A673 (cell line): ENCODE measurements around the gene PACRG. TPM values are rescaled to one million over a fixed set of nuclear protein-coding genes. Genes with fewer than 3 reads are reported as not detected.

Source experiments
- BruUV-seq: library from RNA; stranded (reverse); fragments of 400-500 nt; replicated peaks from 2 replicates; lab custom pipeline; 2021; lab: Mats Ljungman, UMichigan
- CTCF ChIA-PET: fragments of 300-600 bp; sonication (Branson Sonifier 250); formaldehyde crosslinking; loops from one replicate; lab custom pipeline; 2022; ENCODE audit warnings: antibody characterized with exemption; lab: Charles Lee
- POLR2A ChIA-PET: fragments of 300-600 bp; sonication (Branson Sonifier 250); formaldehyde crosslinking; loops from one replicate; lab custom pipeline; 2022; ENCODE audit warnings: antibody characterized with exemption; ENCODE audit not compliant: low non-redundant PET; lab: Charles Lee
- DNase-seq: peaks from one replicate; pipeline ENCODE4 v3.0.0-alpha.2; 2015; ENCODE audit warnings: low spot score
- H3K27ac ChIP-seq: fragments of 200-600 bp; sonication (generic); 2 replicates; pipeline ENCODE4 v1.5.1; 2016; ENCODE audit warnings: mixed run types, low read depth, mild to moderate bottlenecking, mixed read lengths, antibody characterized with exemption, low read length; ENCODE audit not compliant: poor library complexity, severe bottlenecking
- H3K27me3 ChIP-seq: fragments of 200-600 bp; sonication (generic); replicated peaks from 2 replicates; pipeline ENCODE4 v1.6.1; 2017; ENCODE audit warnings: mixed run types, low read depth, mild to moderate bottlenecking, mixed read lengths, antibody characterized with exemption, low read length; ENCODE audit not compliant: insufficient read depth, poor library complexity
- H3K36me3 ChIP-seq: fragments of 200-600 bp; sonication (generic); 2 replicates; pipeline ENCODE4 v1.6.1; 2016; ENCODE audit warnings: mixed run types, mild to moderate bottlenecking, mixed read lengths, antibody characterized with exemption, low read length; ENCODE audit not compliant: insufficient read depth, poor library complexity, severe bottlenecking
- H3K4me1 ChIP-seq: fragments of 200-600 bp; sonication (generic); 2 replicates; pipeline ENCODE4 v1.6.1; 2017; ENCODE audit warnings: mixed run types, mild to moderate bottlenecking, mixed read lengths, antibody characterized with exemption, low read length; ENCODE audit not compliant: insufficient read depth, poor library complexity, severe bottlenecking
- H3K4me3 ChIP-seq: fragments of 200-600 bp; sonication (generic); 2 replicates; pipeline ENCODE4 v1.5.1; 2016; ENCODE audit warnings: low read depth, mixed run types, mild to moderate bottlenecking, mixed read lengths, low read length; ENCODE audit not compliant: poor library complexity, severe bottlenecking
- H3K9me3 ChIP-seq: fragments of 200-600 bp; sonication (generic); 2 replicates; pipeline ENCODE4 v1.6.1; 2016; ENCODE audit warnings: mixed run types, low read depth, mild to moderate bottlenecking, mixed read lengths, antibody characterized with exemption, low read length; ENCODE audit not compliant: poor library complexity, severe bottlenecking
- EZH2 ChIP-seq: fragments of 200-600 bp; sonication (generic); IDR thresholded peaks from 2 replicates; pipeline ENCODE4 v1.6.1; 2017; ENCODE audit warnings: borderline replicate concordance, low read depth, mild to moderate bottlenecking, mixed read lengths, antibody characterized with exemption, low read length; ENCODE audit not compliant: poor library complexity, severe bottlenecking
- intact Hi-C: fragments of 100-400 bp; cut with micrococcal nuclease; formaldehyde crosslinking; loops from one replicate; pipeline ENCODE4 v1.10.0; 2022; ENCODE audit not compliant: unreplicated experiment
- total RNA-seq: library from RNA; stranded (reverse); gene quantifications from 2 replicates; pipeline ENCODE4 v1.2.3, GENCODE V29; 2021
- TF ChIP-seq, protein P1 (sequence below): fragments of 300-800, 200-600 bp; sonication (generic); conservative IDR thresholded peaks from 2 replicates; pipeline ENCODE4 v1.5.1; 2017; ENCODE audit warnings: low read depth, mild to moderate bottlenecking, antibody characterized with exemption, low read length, moderate library complexity, mixed read lengths

The PACRG gene
- total RNA-seq, 1 experiment from 2014 or later: not detected

DNA sequence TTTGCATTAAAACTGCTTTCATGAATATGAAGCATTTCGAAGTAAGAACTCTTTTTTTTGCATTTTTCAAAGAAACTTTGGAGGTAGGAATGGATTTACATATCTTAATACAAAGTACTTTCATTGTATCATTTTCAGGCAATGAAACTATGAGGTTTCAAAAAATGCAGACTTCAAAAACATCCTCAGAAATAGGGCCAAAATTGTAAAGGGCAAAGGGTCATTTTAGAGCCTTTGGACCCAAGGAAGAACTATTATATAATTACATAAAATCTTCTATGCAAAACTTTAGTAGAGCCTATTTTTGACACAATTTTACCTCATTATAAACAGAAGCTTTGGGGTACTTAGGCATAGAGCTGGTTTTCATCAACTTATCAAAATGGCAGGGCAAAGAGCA is 5.1 kb upstream of the PACRG start:
- ChIA-PET POLR2A (no interaction called here), CTCF (no interaction called here)
- no peak for TF ChIP-seq EZH2
- TF ChIP-seq, protein P1, sequence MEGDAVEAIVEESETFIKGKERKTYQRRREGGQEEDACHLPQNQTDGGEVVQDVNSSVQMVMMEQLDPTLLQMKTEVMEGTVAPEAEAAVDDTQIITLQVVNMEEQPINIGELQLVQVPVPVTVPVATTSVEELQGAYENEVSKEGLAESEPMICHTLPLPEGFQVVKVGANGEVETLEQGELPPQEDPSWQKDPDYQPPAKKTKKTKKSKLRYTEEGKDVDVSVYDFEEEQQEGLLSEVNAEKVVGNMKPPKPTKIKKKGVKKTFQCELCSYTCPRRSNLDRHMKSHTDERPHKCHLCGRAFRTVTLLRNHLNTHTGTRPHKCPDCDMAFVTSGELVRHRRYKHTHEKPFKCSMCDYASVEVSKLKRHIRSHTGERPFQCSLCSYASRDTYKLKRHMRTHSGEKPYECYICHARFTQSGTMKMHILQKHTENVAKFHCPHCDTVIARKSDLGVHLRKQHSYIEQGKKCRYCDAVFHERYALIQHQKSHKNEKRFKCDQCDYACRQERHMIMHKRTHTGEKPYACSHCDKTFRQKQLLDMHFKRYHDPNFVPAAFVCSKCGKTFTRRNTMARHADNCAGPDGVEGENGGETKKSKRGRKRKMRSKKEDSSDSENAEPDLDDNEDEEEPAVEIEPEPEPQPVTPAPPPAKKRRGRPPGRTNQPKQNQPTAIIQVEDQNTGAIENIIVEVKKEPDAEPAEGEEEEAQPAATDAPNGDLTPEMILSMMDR: no peak
- H3K4me1 ChIP-seq: no peaks in the 10 kb centered on the region
- no peak overlapping the region for H3K4me3 ChIP-seq
- no TSS peak for BruUV-seq
- H3K27ac ChIP-seq: no peak overlapping the region
- no peaks in the 10 kb centered on the region for H3K36me3 ChIP-seq
- DNase-seq: no peak
- no peaks in the 10 kb centered on the region for H3K9me3 ChIP-seq
- no peaks in the 10 kb centered on the region for H3K27me3 ChIP-seq
- intact Hi-C loops: no loop called here

DNA sequence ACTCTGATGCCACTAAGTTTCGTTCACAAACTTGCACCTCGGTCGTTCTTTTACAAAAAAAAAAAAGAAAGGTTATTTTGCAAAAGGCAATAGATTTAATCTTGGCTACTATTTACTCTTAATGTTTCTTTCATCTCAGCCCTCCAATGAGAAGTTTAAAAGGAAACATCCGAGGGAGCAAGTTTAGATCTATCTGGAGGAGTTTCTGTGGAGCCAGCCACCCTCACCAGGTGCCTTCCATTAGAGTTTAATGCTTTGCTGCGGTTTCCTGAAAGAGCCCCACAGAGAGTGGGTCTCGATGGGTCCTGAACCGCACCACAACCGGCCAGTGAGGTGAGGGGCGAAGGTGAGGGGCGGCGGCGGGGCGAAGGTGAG is 840 bp upstream of the PACRG start:
- POLR2A ChIA-PET: no interaction called here
- Histone ChIP-seq H3K27me3 (no peaks in the 10 kb centered on the region), H3K4me3 (peak overlapping the region; percentile 79), H3K9me3 (no peaks in the 10 kb centered on the region), H3K36me3 (no peaks in the 10 kb centered on the region), H3K27ac (peak overlapping the region; percentile 72), H3K4me1 (no peaks in the 10 kb centered on the region)
- TF ChIP-seq EZH2: no peak
- TF ChIP-seq, protein P1: no peak
- CTCF ChIA-PET: no interaction called here
- DNase-seq: peak; percentile 7
- intact Hi-C loops: no loop called here
- no TSS peak for BruUV-seq

DNA sequence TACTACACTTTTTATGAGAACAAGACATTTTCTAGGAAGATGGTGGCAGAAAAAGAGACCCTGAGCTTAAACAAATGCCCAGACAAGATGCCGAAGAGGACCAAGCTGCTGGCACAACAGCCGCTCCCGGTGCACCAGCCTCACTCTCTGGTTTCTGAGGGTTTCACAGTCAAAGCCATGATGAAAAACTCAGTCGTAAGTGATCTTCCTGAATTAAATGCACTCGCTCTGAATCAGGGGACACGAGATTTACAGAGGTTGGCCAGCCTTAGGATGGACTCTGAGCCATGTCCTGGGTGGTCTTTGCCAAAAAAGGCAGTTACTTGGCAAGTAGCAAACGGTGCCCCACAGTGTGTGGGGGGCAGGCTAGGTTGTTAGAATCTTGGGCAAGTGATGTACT is 423 bp downstream of the PACRG start:
- no peaks in the 10 kb centered on the region for H3K4me1 ChIP-seq
- POLR2A ChIA-PET: no interaction called here

More for the DNA sequence above, 423 bp downstream of the PACRG start:
- CTCF ChIA-PET: no interaction called here
- no TSS peak for BruUV-seq
- Histone ChIP-seq H3K36me3 (no peaks in the 10 kb centered on the region), H3K4me3 (peak overlapping the region; percentile 79), H3K27ac (no peak overlapping the region), H3K27me3 (no peaks in the 10 kb centered on the region), H3K9me3 (no peaks in the 10 kb centered on the region)
- DNase-seq: no peak
- TF ChIP-seq EZH2: no peak
- TF ChIP-seq, protein P1: no peak
- intact Hi-C loops: no loop called here
